Panc1 (cell line): ENCODE measurements around the gene FABP7. TPM values are rescaled to one million over a fixed set of nuclear protein-coding genes. Genes with fewer than 3 reads are reported as not detected.
"Not testable (repeated sequence)": the region's sequence is repeated elsewhere in the genome, so short reads cannot be mapped to it uniquely, and the experiment has no call there.

ENCODE experiments used
- ATAC-seq: fragments of 200-7000 bp; cut with Tn5 transposase; 2 replicates; pipeline ENCODE4 v1.9.1; 2020; ENCODE audit warnings: mild to moderate bottlenecking, moderate library complexity
- BruUV-seq: library from RNA; stranded (reverse); fragments of 400-500 nt; replicated peaks from 2 replicates; lab custom pipeline; 2021; lab: Mats Ljungman, UMichigan
- CTCF ChIA-PET: fragments of 300-600 bp; sonication (Branson Sonifier 250); formaldehyde crosslinking; loops from one replicate; lab custom pipeline; 2022; ENCODE audit warnings: antibody characterized with exemption; lab: Charles Lee
- POLR2A ChIA-PET: fragments of 300-600 bp; sonication (Branson Sonifier 250); formaldehyde crosslinking; loops from one replicate; lab custom pipeline; 2022; ENCODE audit warnings: antibody characterized with exemption; lab: Charles Lee
- DNase-seq: peaks from one replicate; pipeline ENCODE4 v3.0.0-alpha.2; 2010; ENCODE audit warnings: low read depth, low spot score
- H3K27ac ChIP-seq: 2 replicates; pipeline ENCODE4 v1.5.1; 2011; ENCODE audit warnings: mild to moderate bottlenecking, low read length, inconsistent platforms
- H3K27me3 ChIP-seq: fragments of 200-500 bp; sonication (Bioruptor generic); 2 replicates; pipeline ENCODE4 v1.6.0; 2014; ENCODE audit warnings: low read length, inconsistent platforms; ENCODE audit not compliant: control insufficient read depth, insufficient read depth
- H3K36me3 ChIP-seq: fragments of 200-500 bp; sonication (Bioruptor generic); 2 replicates; pipeline ENCODE4 v1.5.1; 2014; ENCODE audit warnings: inconsistent platforms, mild to moderate bottlenecking, low read length, moderate library complexity; ENCODE audit not compliant: control insufficient read depth, insufficient read depth
- H3K4me1 ChIP-seq: 2 replicates; pipeline ENCODE4 v1.5.1; 2011; ENCODE audit warnings: inconsistent platforms, mild to moderate bottlenecking, low read length, moderate library complexity; ENCODE audit not compliant: control insufficient read depth, insufficient read depth
- H3K4me3 ChIP-seq, 2 experiments: 2 replicates each; pipeline ENCODE4 v1.5.1; 2011 to 2012; ENCODE audit warnings: low read depth in 2 of 2, low read length in 2 of 2, mild to moderate bottlenecking in 2 of 2, inconsistent platforms in 1 of 2, moderate library complexity in 1 of 2
- H3K9me3 ChIP-seq: fragments of 200-500 bp; sonication (Bioruptor generic); 2 replicates; pipeline ENCODE4 v1.5.1; 2014; ENCODE audit warnings: low read depth, mild to moderate bottlenecking, inconsistent platforms, low read length, moderate library complexity; ENCODE audit not compliant: control insufficient read depth, insufficient read depth
- CTCF ChIP-seq: fragments of 450-650 bp; IDR thresholded peaks from 2 replicates; pipeline ENCODE4 v1.5.1; 2017; ENCODE audit warnings: mild to moderate bottlenecking
- POLR2AphosphoS5 ChIP-seq: IDR thresholded peaks from 2 replicates; pipeline ENCODE4 v1.6.1; 2012; ENCODE audit warnings: mild to moderate bottlenecking, low read depth, low read length, moderate library complexity
- REST ChIP-seq, 2 experiments: IDR thresholded peaks; 2 replicates each; pipeline ENCODE4 v1.6.1; 2011 to 2012; ENCODE audit warnings: low read depth in 2 of 2, control low read depth in 1 of 2, low read length in 1 of 2, mild to moderate bottlenecking in 1 of 2, moderate library complexity in 1 of 2; ENCODE audit not compliant: insufficient read depth in 1 of 2
- SIN3A ChIP-seq: IDR thresholded peaks from 2 replicates; pipeline ENCODE4 v1.6.1; 2012; ENCODE audit warnings: low read depth, mild to moderate bottlenecking, low read length, moderate library complexity, borderline replicate concordance; ENCODE audit not compliant: insufficient read depth
- TCF7L2 ChIP-seq: IDR thresholded peaks from 2 replicates; pipeline ENCODE4 v1.6.1; 2011; ENCODE audit warnings: mild to moderate bottlenecking, low read depth, low read length, inconsistent platforms
- in situ Hi-C: cut with HindIII; loops from 2 replicates; pipeline ENCODE4 v1.10.0; 2016; ENCODE audit warnings: low sequenced_read_pairs, low pct_unique_long_range_greater_than_20kb
- intact Hi-C: fragments of 100-400 bp; cut with micrococcal nuclease; formaldehyde crosslinking; loops from one replicate; pipeline ENCODE4 v1.10.0; 2022; ENCODE audit not compliant: unreplicated experiment
- total RNA-seq: library from RNA; stranded (reverse); gene quantifications from one replicate; pipeline ENCODE4 v1.2.1, GENCODE V29; 2021; ENCODE audit not compliant: unreplicated experiment

The FABP7 gene
- total RNA-seq, 1 experiment from 2014 or later = not detected

GRCh38 chr6:122744247-122744646 is 35.3 kb upstream of the FABP7 start:
- CTCF ChIA-PET = interaction anchor here (1.2 kb wide), 1 partner anchor 95 kb away, joined by 7 read pairs; no protein-coding TSS in a partner anchor
- H3K27ac ChIP-seq, H3K4me1 ChIP-seq, in situ Hi-C loops, intact Hi-C loops, BruUV-seq, H3K9me3 ChIP-seq, POLR2A ChIA-PET, H3K4me3 ChIP-seq, H3K36me3 ChIP-seq, DNase-seq, ATAC-seq, H3K27me3 ChIP-seq: not testable (repeated sequence)
- TF ChIP-seq CTCF = peak; percentile 40; the same call in 1 of the 2 replicates

- ATAC-seq, BruUV-seq, H3K36me3 ChIP-seq, H3K27me3 ChIP-seq, POLR2A ChIA-PET, in situ Hi-C loops, H3K9me3 ChIP-seq, DNase-seq, H3K4me3 ChIP-seq, H3K4me1 ChIP-seq, H3K27ac ChIP-seq, intact Hi-C loops: not testable (repeated sequence)
- CTCF ChIA-PET = interaction anchor here (1.2 kb wide), 1 partner anchor 94 kb away, joined by 7 read pairs; no protein-coding TSS in a partner anchor
Measured at GRCh38 chr6:122744856-122745255, 34.7 kb upstream of the FABP7 start.

- intact Hi-C loops = no loop called here
- Histone ChIP-seq H3K4me1 (no peaks in the 10 kb centered on the region), H3K9me3 (no peaks in the 10 kb centered on the region), H3K27me3 (no peaks in the 10 kb centered on the region), H3K36me3 (no peaks in the 10 kb centered on the region), H3K27ac (no peak overlapping the region), H3K4me3 (no peak overlapping the region)
- no TSS peak for BruUV-seq
- DNase-seq = no peak
- in situ Hi-C loops = no loop called here
- ChIA-PET CTCF (no interaction called here), POLR2A (no interaction called here)
- TF ChIP-seq CTCF = no peak
- no peak for TF ChIP-seq REST (IDR thresholded peaks at IDR 0.05; ENCODE audit: insufficient read depth in 1 of 2, low read depth in 2 of 2, low read length in 1 of 2)
- TF ChIP-seq POLR2AphosphoS5 = no peak
- TF ChIP-seq TCF7L2 = no peak
- TF ChIP-seq SIN3A = no peak
- ATAC-seq = no peak
Measured at GRCh38 chr6:122746688-122747087, 32.8 kb upstream of the FABP7 start.
